ENCODE measurements around the gene FHDC1. TPM values are rescaled to one million over a fixed set of nuclear protein-coding genes. Genes with fewer than 3 reads are reported as not detected.
A peak's percentile ranks its signal among the peaks of the same experiment; 100 is the strongest.

FHDC1 gene
- total RNA-seq, 1 experiment from 2014 or later, result 19.9 TPM

GRCh38 chr4:152971053-152971452 is 34.9 kb downstream of the FHDC1 start:
- Histone ChIP-seq H2BK20ac (ENCODE audit: low read depth, low read length, poor library complexity, severe bottlenecking) (no peak overlapping the region), H3K4ac (ENCODE audit: low read depth, low read length) (no peak overlapping the region), H3K18ac (ENCODE audit: insufficient read length, low read depth, low read length) (no peak overlapping the region), H4K20me1 (ENCODE audit: control insufficient read depth, insufficient read depth, insufficient read length) (no peaks in the 10 kb centered on the region), H3K79me1 (ENCODE audit: insufficient read depth, low read depth, low read length, poor library complexity, severe bottlenecking) (no peaks in the 10 kb centered on the region), H2AK5ac (ENCODE audit: insufficient read length, low read length) (no peak overlapping the region), H2AFZ (ENCODE audit: low read length) (no peak overlapping the region), H3K4me1 (ENCODE audit: insufficient read depth, low read length) (no peaks in the 10 kb centered on the region), H3K56ac (ENCODE audit: insufficient read length, low read depth, low read length) (no peak overlapping the region), H3T11ph (ENCODE audit: low read length) (no peak overlapping the region), H2BK120ac (ENCODE audit: low read depth, low read length, poor library complexity, severe bottlenecking) (no peak overlapping the region), H3K27ac (ENCODE audit: insufficient read length, low read depth, low read length) (no peak overlapping the region), H2BK12ac (ENCODE audit: insufficient read length, low read depth, low read length) (no peak overlapping the region), H4K91ac (ENCODE audit: insufficient read length, low read depth, low read length) (no peak overlapping the region), H3K9me3 (ENCODE audit: control insufficient read depth, low read depth, low read length) (no peaks in the 10 kb centered on the region), H4K8ac (replicated peaks; ENCODE audit: insufficient read length, low read depth, low read length) (no peak overlapping the region), H3K4me2 (ENCODE audit: insufficient read depth, insufficient read length, low read length) (no peak overlapping the region), H2BK5ac (ENCODE audit: insufficient read length, low read length) (no peak overlapping the region), H3K79me2 (ENCODE audit: insufficient read depth, low read length) (no peaks in the 10 kb centered on the region), H3K23ac (ENCODE audit: insufficient read length, low read depth, low read length) (no peak overlapping the region), H3K23me2 (ENCODE audit: insufficient read length, low read depth, low read length, poor library complexity, severe bottlenecking) (no peaks in the 10 kb centered on the region), H3K14ac (ENCODE audit: insufficient read depth, low read length) (no peak overlapping the region), H3K9ac (ENCODE audit: extremely low read depth, insufficient read length, low read length) (no peak overlapping the region), H2BK15ac (ENCODE audit: low read depth, low read length) (no peak overlapping the region), H4K5ac (ENCODE audit: insufficient read length, low read depth, low read length) (no peak overlapping the region), H3K27me3 (ENCODE audit: insufficient read depth, low read length) (no peaks in the 10 kb centered on the region)
- Mint-ChIP-seq H3K4me3 (no peak overlapping the region), H3K4me1 (no peaks in the 10 kb centered on the region), H3K36me3 (ENCODE audit: insufficient read depth in 1 of 3, low read depth in 3 of 3) (peaks cover 45 to 79% (median 70%) of the 10 kb centered on the region in 3 experiments; a peak in 6 of 7 replicates), H3K9me3 (no peaks in the 10 kb centered on the region), H3K27ac (peak overlapping the region in 1 of 3 experiments; percentile 57; a peak in 1 of 7 replicates), H3K27me3 (ENCODE audit: low read depth) (no peaks in the 10 kb centered on the region)
- no CpG with 5 or more reads among the region's 3 CpGs for WGBS (ENCODE audit: extremely low coverage, insufficient read length, low lambda C conversion rate)
- DNase-seq, result no peak
- TF ChIP-seq CTCF (conservative IDR thresholded peaks at IDR 0.05), result no peak

Measured in H9 (cell line).